ENCODE data around the gene ANKRD31.

GRCh38 chr5:75262271-75262670 is 25.6 kb upstream of the ANKRD31 start:
- TF ChIP-seq CTCF (IDR thresholded peaks at IDR 0.05) (no peak), POLR2AphosphoS5 (IDR thresholded peaks at IDR 0.05; ENCODE audit: insufficient read depth in 1 of 2, low read depth in 1 of 2) (no peak)

All from vagina (tissue), 2 donors.